ENCODE measurements around the gene DTX4.

Gene DTX4

GRCh38 chr11:59193587-59194130 lies 21.7 kb downstream of the DTX4 start:
- DNase-seq, result no peak

DNA sequence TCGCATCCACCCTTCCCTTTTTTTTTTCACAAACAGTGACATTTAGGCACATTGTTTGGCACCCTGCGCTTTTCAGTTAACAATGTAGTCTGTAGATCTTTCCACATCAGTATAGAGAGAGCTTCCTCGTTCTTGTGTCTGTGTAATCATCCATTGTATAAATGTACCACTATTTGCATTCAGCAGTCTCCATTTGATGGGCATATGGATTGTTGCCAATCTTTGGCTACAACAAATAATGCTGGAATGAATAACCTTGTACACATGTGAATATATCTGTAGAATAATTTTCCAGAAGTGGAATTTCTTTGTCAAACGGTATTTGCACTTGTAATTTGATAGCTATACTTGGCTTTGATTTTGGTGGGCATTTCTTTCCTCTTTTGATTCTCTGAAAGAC lies 23.7 kb downstream of the DTX4 start:
- DNase-seq, result no peak

DNA sequence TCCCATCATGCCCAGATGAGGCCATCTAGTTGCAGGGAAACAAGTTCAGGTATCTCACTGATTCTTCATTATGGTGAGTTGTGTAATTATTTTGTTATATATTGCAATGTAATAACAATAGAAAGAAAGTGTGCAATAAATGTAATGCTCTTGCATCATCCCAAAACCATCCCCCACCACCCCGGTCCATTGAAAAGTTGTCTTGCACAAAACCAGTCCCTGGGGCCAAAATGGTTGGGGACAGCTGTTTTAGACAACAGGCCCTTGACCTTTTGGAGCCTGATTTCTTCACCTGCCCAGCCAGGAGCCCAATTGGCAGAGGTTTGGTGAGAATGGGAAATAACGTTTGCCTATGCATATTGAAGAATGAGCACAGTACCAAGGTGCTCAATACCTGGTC lies 24.8 kb downstream of the DTX4 start:
- DNase-seq, result no peak

DNA sequence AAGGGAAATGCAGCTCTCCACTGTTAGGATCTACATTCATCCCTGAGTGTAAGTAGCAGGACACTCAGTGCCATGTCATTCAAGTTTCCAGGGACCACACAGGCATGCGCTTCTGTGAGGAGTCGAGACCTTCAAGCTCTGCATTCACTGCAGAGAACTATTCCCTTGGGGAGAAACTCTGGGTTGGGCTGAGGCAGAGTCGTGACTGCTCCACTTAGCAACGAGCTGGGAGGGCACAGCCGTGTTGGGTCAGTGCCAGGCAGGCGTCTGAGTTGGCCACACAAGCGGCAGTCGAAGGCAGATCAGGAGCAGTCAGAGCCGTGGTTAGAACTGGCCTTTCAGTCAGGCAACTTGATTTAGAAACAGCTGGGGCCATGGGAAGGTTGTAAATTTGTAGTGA lies 26.1 kb downstream of the DTX4 start:
- DNase-seq, result no peak

DNA sequence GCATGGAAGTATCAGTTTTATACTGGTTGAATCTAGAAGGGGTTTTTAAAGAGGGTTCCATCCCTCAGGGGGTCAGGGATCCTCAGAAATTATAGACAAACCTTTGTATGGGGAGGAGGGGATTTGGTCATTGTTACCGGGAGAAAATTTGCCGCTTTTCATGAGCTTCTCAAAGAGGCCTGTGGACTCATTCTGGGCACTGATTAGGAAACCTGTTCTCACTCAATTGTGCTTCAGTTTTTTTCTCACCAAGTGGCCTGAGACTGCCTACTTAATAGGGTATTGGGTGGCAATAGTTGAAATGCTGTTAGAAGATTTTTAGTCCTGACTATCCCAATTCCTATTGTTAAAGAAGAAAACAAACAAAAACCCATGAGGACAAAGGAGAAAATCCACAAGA lies 26.8 kb downstream of the DTX4 start:
- DNase-seq, result no peak

DNA sequence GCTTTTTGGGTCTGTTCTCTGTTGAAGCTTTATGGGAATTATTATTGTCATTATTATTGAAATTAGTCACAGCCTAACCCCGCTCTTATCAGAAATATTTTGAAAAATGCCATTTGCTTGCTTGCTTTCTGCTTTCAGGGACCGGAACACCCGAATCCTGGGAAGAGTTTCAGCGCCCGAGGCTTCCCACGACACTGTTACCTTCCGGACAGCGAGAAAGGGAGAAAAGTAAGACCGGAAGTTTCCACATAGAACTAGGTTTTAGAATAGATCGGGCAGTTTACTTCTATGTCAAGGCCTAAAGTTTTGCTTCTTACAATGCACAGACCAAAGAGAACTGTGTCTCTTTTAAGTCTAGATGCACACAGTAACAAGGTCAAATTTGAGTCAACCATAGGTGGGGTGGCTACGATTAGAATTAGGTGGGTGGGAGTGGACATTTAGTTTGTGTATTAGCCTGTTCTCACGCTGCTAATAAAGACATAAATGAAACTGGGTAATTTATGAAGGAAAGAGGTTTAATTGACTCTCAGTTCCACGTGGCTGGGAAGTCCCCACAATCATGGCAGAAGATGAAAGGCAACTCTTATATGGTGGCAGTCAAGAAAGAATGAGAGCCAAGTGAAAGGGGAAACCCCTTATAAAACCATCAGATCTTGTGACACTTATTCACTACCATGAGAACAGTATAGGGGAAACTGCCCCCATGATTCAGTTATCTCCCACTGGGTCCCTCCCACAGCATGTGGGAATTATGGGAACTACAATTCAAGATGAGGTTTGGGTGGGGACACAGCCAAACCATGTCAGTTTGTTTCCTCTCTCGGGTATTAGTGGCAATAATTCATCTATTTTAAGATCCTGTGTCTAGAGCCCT lies 27.9 kb downstream of the DTX4 start:
- DNase-seq, result no peak

DNA sequence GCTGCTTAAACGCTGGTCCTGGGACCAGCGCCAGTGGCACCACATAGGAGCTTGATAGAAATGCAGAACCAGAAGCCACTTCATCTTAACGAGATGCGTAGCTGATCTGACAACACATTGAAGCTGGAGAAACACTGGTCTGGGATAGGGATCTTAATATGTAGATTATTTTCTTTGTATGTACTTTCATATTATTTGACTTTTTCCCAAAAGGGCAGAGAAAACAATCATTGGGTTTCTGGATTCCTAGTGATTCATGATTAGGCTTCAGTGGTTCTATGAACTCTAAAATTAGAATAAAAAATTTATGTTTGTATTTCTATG lies 28.5 kb downstream of the DTX4 start:
- no peak for DNase-seq

- DNase-seq, result no peak
These were observed 29.4 kb downstream of the DTX4 start for GRCh38 chr11:59201353-59201752.

DNA sequence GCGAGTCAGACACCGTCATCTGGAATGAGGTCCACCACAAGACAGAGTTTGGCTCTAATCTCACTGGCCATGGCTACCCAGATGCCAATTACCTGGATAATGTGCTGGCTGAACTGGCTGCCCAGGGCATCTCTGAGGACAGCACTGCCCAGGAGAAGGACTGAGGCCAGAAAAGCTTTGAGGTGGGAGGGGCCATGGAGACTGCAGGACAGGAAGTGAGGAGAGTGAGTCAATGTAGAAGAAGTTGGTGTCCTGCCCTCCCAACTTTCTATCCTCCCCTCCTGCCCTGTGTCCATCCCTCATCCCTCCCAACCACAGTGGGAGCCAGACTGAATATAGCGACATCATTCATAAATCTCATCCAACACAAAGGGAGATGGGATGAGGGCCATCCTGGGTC lies 32.8 kb downstream of the DTX4 start:
- DNase-seq, result no peak

- DNase-seq, result no peak
These were observed 33.7 kb downstream of the DTX4 start for GRCh38 chr11:59205648-59206047.

GRCh38 chr11:59206635-59207034 lies 34.7 kb downstream of the DTX4 start:
- DNase-seq, result peak in 1 of 2 donors; percentile 25

DNA sequence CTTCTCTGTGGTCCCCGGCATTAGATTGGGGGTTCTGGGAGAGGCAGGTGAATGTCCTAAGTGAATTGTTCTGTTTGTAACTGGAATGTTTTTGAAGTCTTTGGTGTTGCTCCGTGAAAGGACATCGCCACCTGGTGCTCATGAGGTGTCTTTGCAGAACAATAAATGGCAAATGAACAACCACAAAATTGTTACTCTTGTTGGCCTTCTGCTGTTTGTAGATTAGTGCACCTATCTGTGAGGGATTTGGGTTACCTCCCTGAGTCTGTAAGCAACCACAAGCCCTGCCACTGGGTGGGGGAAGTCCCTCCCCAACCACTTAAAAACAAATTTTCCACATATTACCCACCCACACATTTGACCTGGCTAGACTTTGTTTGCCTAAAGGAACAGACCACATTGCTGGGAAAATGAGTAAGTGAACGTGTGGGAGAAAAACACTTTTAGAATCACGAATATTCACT lies 36.1 kb downstream of the DTX4 start:
- peak in 1 of 2 donors; percentile 23 for DNase-seq

DNA sequence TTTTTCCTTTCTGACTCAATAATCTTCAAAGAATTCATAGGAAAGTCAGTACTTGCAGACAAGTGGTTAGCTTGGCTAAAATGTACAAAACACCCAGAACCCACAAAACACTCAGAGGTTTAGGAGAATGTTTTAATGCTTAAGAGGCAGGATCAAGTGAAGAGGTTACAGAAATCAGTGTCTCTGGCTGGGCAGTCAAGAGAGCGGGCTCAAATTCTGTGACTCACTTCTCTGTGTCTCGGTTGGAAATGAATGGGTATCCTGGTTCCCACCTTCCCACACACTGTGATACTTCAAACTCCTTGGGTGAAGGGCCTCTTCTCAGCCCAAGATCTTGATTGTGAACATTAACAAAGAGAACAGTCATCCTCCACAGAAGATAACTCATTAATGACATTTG lies 37.0 kb downstream of the DTX4 start:
- DNase-seq, result peak in 1 of 2 donors; percentile 14

DNA sequence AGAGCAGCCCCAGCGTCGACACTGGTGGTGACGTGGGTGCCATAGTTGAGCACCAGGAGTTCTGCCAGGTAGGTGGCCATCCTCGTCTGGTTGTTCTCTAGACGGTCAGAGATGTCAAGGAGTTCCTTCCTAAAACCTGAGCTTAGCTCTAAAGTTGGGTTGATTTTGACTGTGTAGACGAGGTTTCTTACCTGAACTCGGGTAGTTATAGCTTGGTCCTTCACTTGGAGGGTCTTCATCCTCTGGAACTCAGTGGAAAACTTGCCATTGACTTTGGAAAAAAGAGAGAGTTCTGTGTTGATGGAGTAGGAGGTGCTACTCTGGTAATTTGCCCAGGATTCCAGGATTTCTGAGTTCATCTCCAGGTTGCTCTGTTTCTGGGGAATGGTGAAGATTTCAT lies 40.3 kb downstream of the DTX4 start:
- no peak for DNase-seq

- no peak for DNase-seq
These were observed 41.1 kb downstream of the DTX4 start, which contains the start of gene MPEG1 for GRCh38 chr11:59212744-59213631. TSS of gene MPEG1 (minus strand) at chr11:59212927. CDS start at chr11:59212865, 62 bp downstream.

- no peak for DNase-seq
These were observed 42.4 kb downstream of the DTX4 start for GRCh38 chr11:59214141-59214893.

GRCh38 chr11:59216641-59217564 lies 45.0 kb downstream of the DTX4 start:
- DNase-seq, result no peak

- DNase-seq, result no peak
These were observed 46.4 kb downstream of the DTX4 start for GRCh38 chr11:59218319-59218718.

DNA sequence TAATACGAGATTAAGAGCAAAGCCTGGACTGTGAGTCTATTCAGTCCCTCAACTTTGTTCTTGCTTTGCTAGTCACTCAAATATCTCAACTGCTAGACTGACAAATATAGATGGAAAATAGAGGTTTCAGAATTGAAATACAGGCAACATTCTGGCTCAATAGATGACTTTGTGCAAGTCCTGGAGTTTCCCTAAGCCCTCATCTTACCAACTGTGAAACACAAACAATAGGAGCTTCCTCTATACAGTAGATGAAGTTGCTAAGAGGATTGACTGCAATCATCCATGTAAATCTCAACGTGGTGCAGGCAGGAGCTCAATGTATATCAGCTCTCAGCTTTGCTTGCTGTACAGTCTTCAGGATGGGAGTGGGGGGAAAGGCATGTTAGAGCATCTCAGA lies 47.0 kb downstream of the DTX4 start:
- DNase-seq, result no peak

DNA sequence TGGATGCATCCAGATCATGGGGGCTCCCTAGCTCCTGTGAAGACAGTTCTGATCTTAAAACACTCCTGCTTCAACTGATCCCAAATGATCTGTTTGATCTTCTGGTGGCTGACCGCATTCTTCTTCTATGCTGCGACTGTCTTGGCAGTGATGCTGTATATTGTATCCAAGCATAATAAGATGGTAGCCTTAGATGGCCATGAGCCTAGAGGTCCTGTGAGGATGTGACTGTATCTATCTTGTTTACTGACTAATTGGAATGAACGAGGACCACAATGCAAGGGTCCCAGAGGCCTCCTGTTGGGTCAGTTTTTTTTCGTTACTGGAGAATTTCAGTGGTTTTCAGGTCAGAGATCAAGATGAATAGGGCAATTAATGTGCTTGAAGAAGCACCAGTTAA lies 47.9 kb downstream of the DTX4 start:
- DNase-seq, result no peak

DNA sequence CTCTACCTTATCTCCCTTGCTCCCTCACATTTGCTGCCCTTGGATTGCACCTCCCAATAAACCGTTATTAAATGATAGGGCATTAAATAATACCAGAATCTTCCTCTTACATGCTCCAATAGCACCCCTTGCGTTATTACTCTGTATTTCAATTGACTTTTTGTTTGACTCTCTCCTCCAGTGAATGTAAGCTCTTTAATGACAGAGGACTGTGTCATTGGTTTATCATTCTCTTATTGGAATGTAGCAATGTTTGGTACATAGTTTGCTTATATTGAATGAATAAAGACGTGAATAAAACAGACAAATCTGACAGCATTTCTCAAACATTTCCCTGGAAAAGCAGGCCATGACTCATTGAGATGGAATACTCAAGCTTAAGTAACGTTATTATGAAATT lies 49.5 kb downstream of the DTX4 start:
- DNase-seq, result no peak

All from stimulated activated CD4-positive, alpha-beta T cell treated with anti-CD3 and anti-CD28 coated beads, Interleukin-2, amount 100 ng/mL, for 48 hours (primary cell).